Esophagus squamous epithelium (tissue), 5 donors: ENCODE measurements around the gene SDK2. TPM values are rescaled to one million over a fixed set of nuclear protein-coding genes. Genes with fewer than 3 reads are reported as not detected.

Experiments used
- DNase-seq: peaks from one replicate; lab custom pipeline; 2025; lab: John Stamatoyannopoulos, UW
- H3K27ac ChIP-seq, 4 donors: fragments of 200-600 bp; sonication (generic); one replicate each; pipeline ENCODE4 v1.5.1; 2016 to 2019; ENCODE audit warnings: mild to moderate bottlenecking in 1 of 4
- H3K27me3 ChIP-seq, 4 donors: fragments of 200-600 bp; sonication (generic); 1 replicate in 3 of 4; 2 replicates in 1 of 4; pipeline versions ENCODE4 v1.5.1 to v1.6.0; 2017 to 2021; ENCODE audit warnings: antibody characterized with exemption in 1 of 4
- H3K36me3 ChIP-seq, 3 donors: fragments of 200-600 bp; sonication (generic); one replicate each; pipeline ENCODE4 v1.5.1; 2016 to 2019
- H3K4me1 ChIP-seq, 3 donors: fragments of 200-600 bp; sonication (generic); one replicate each; pipeline ENCODE4 v1.5.1; 2017 to 2019
- H3K4me3 ChIP-seq, 4 donors: fragments of 200-600 bp; sonication (generic); 1 replicate in 3 of 4; 2 replicates in 1 of 4; pipeline ENCODE4 v1.5.1; 2016 to 2019; ENCODE audit warnings: mild to moderate bottlenecking in 2 of 4, moderate library complexity in 1 of 4
- H3K9me3 ChIP-seq, 3 donors: fragments of 200-600 bp; sonication (generic); one replicate each; pipeline ENCODE4 v1.5.1; 2016 to 2019
- CTCF ChIP-seq, 6 experiments: fragments of 450-650 bp in 4 of 6; fragments of 200-600 bp in 2 of 6; sonication (generic) in 2 of 6; IDR thresholded peaks; one replicate each; pipeline ENCODE4 v1.5.1; 2016 to 2019; ENCODE audit warnings: antibody characterized with exemption in 6 of 6, mild to moderate bottlenecking in 4 of 6, moderate library complexity in 4 of 6
- POLR2A ChIP-seq, 4 donors: fragments of 450-650 bp; IDR thresholded peaks; one replicate each; pipeline ENCODE4 v1.6.1; 2017; ENCODE audit warnings: antibody characterized with exemption in 4 of 4, mild to moderate bottlenecking in 4 of 4, moderate library complexity in 3 of 4
- WGBS, 2 donors: methylation state at CpG; one replicate each; pipeline ENCODE4 v1.1.5; 2018; 5-methylcytosine and 5-hydroxymethylcytosine counted together
- intact Hi-C: fragments of 100-400 bp; cut with DNase I; formaldehyde crosslinking; loops from one replicate; pipeline ENCODE4 v1.15.0; 2022
- total RNA-seq, 4 donors: library from RNA; depleted of rRNA; stranded (reverse); fragments of >200 nt; gene quantifications; one replicate each; pipeline ENCODE4 v1.1.0, GENCODE V29; 2016
- donor health status: DM: yes; HTN: yes; CAD: no.

Gene SDK2
- total RNA-seq, 4 donors from 2014 or later: 1.7 to 5.5 (median 2.4) TPM

GRCh38 chr17:73593249-73593965, 50.8 kb downstream of the SDK2 start:
- TF ChIP-seq POLR2A (IDR thresholded peaks at IDR 0.05) (no peak), CTCF (IDR thresholded peaks at IDR 0.05) (no peak)
- Histone ChIP-seq H3K36me3 (no peaks in the 10 kb centered on the region), H3K4me3 (no peak overlapping the region), H3K27ac (no peak overlapping the region), H3K9me3 (no peaks in the 10 kb centered on the region), H3K4me1 (peaks cover 0 to 27% (median 0%) of the 10 kb centered on the region in 3 donors), H3K27me3 (peaks cover 0 to 11% (median 0%) of the 10 kb centered on the region in 4 donors)
- intact Hi-C loops: loop anchor here (10.0 kb wide), 1 partner anchor 111 kb away; no protein-coding TSS in a partner anchor
- 81 to 94% methylated on average over 2 to 7 of the region's 7 CpGs for WGBS, 2 donors
- DNase-seq: no peak

GRCh38 chr17:73592501-73592961, 51.7 kb downstream of the SDK2 start:
- Histone ChIP-seq H3K4me3 (no peak overlapping the region), H3K27me3 (peaks cover 0 to 11% (median 0%) of the 10 kb centered on the region in 4 donors), H3K36me3 (no peaks in the 10 kb centered on the region), H3K9me3 (no peaks in the 10 kb centered on the region), H3K4me1 (peaks cover 0 to 28% (median 0%) of the 10 kb centered on the region in 3 donors), H3K27ac (no peak overlapping the region)
- no peak for TF ChIP-seq POLR2A (IDR thresholded peaks at IDR 0.05)
- 80 to 82% methylated on average over 9 to 17 of the region's 18 CpGs for WGBS, 2 donors
- no peak for DNase-seq
- intact Hi-C loops: loop anchor here (10.0 kb wide), 1 partner anchor 112 kb away; no protein-coding TSS in a partner anchor

- H3K27me3 ChIP-seq: peaks cover 0 to 13% (median 0%) of the 10 kb centered on the region in 4 donors
- H3K4me3 ChIP-seq: no peak overlapping the region
- WGBS, 2 donors: 75 to 87% methylated on average over 4 to 6 of the region's 6 CpGs
- intact Hi-C loops: loop anchor here (10.0 kb wide), 1 partner anchor 113 kb away; no protein-coding TSS in a partner anchor
- no peak for TF ChIP-seq POLR2A (IDR thresholded peaks at IDR 0.05)
- no peak for TF ChIP-seq CTCF (IDR thresholded peaks at IDR 0.05)
- no peak overlapping the region for H3K27ac ChIP-seq
- DNase-seq: no peak
- peaks cover 0 to 28% (median 0%) of the 10 kb centered on the region in 3 donors for H3K4me1 ChIP-seq
- H3K36me3 ChIP-seq: no peaks in the 10 kb centered on the region
- H3K9me3 ChIP-seq: no peaks in the 10 kb centered on the region
Observed at GRCh38 chr17:73592079-73592415, 52.2 kb downstream of the SDK2 start.

GRCh38 chr17:73591296-73592078, 52.8 kb downstream of the SDK2 start:
- Histone ChIP-seq H3K36me3 (no peaks in the 10 kb centered on the region), H3K4me3 (no peak overlapping the region), H3K4me1 (peaks cover 0 to 28% (median 0%) of the 10 kb centered on the region in 3 donors), H3K9me3 (no peaks in the 10 kb centered on the region), H3K27me3 (peaks cover 0 to 18% (median 0%) of the 10 kb centered on the region in 4 donors), H3K27ac (no peak overlapping the region)
- TF ChIP-seq CTCF (IDR thresholded peaks at IDR 0.05): no peak
- no peak for TF ChIP-seq POLR2A (IDR thresholded peaks at IDR 0.05)
- WGBS, 2 donors: 60 to 74% methylated on average over 14 to 15 of the region's 19 CpGs
- no peak for DNase-seq
- intact Hi-C loops: loop anchor here (10.0 kb wide), 1 partner anchor 113 kb away; no protein-coding TSS in a partner anchor

- H3K4me1 ChIP-seq: peaks cover 0 to 23% (median 0%) of the 10 kb centered on the region in 3 donors
Observed at GRCh38 chr17:73589363-73589980, 54.8 kb downstream of the SDK2 start.

More at GRCh38 chr17:73589363-73589980, 54.8 kb downstream of the SDK2 start:
- Histone ChIP-seq H3K4me3 (no peak overlapping the region), H3K9me3 (no peaks in the 10 kb centered on the region), H3K27ac (no peak overlapping the region), H3K27me3 (peaks cover 0 to 24% (median 0%) of the 10 kb centered on the region in 4 donors), H3K36me3 (no peaks in the 10 kb centered on the region)
- TF ChIP-seq CTCF (IDR thresholded peaks at IDR 0.05) (no peak), POLR2A (IDR thresholded peaks at IDR 0.05) (no peak)
- WGBS, 2 donors: 81 to 92% methylated on average over 8 to 10 of the region's 11 CpGs
- intact Hi-C loops: no loop called here
- DNase-seq: no peak
